ENCODE data around the gene PROS1.

The PROS1 gene

GRCh38 chr3:93988283-93988682 lies 14.6 kb upstream of the PROS1 start:
- Histone ChIP-seq H3K9me3 (replicated peaks; ENCODE audit: insufficient read depth, low read length) (no peaks in the 10 kb centered on the region), H4K20me1 (ENCODE audit: insufficient read depth, low read length) (no peaks in the 10 kb centered on the region), H3K9ac (ENCODE audit: low read length) (no peak overlapping the region), H3F3A (ENCODE audit: insufficient read depth, low read length) (no peaks in the 10 kb centered on the region), H3K4me3 (ENCODE audit: low read length) (no peak overlapping the region), H3K9me2 (replicated peaks; ENCODE audit: insufficient read depth, low read length) (no peaks in the 10 kb centered on the region), H2AFZ (ENCODE audit: low read length) (no peak overlapping the region), H3K27me3 (replicated peaks; ENCODE audit: insufficient read depth, low read length) (no peaks in the 10 kb centered on the region), H3K27ac (ENCODE audit: low read length) (no peak overlapping the region), H3K36me3 (replicated peaks; ENCODE audit: insufficient read depth, low read length) (no peaks in the 10 kb centered on the region), H3K4me2 (ENCODE audit: low read depth, low read length) (no peak overlapping the region), H3K79me2 (ENCODE audit: low read length) (no peaks in the 10 kb centered on the region), H3K4me1 (ENCODE audit: low read length) (no peaks in the 10 kb centered on the region)
- DNase-seq = no peak
- TF ChIP-seq, protein P1, sequence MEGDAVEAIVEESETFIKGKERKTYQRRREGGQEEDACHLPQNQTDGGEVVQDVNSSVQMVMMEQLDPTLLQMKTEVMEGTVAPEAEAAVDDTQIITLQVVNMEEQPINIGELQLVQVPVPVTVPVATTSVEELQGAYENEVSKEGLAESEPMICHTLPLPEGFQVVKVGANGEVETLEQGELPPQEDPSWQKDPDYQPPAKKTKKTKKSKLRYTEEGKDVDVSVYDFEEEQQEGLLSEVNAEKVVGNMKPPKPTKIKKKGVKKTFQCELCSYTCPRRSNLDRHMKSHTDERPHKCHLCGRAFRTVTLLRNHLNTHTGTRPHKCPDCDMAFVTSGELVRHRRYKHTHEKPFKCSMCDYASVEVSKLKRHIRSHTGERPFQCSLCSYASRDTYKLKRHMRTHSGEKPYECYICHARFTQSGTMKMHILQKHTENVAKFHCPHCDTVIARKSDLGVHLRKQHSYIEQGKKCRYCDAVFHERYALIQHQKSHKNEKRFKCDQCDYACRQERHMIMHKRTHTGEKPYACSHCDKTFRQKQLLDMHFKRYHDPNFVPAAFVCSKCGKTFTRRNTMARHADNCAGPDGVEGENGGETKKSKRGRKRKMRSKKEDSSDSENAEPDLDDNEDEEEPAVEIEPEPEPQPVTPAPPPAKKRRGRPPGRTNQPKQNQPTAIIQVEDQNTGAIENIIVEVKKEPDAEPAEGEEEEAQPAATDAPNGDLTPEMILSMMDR (IDR thresholded peaks at IDR 0.05; ENCODE audit: low read length) = no peak
- TF ChIP-seq EZH2 (optimal IDR thresholded peaks at IDR 0.05; ENCODE audit: low read depth, low read length) = no peak
- TF ChIP-seq EZH2phosphoT487 (IDR thresholded peaks at IDR 0.05; ENCODE audit: low read length) = no peak

GRCh38 chr3:93984618-93985017 lies 10.9 kb upstream of the PROS1 start:
- Histone ChIP-seq H2AFZ (ENCODE audit: low read length) (no peak overlapping the region), H3K36me3 (replicated peaks; ENCODE audit: insufficient read depth, low read length) (no peaks in the 10 kb centered on the region), H3K79me2 (ENCODE audit: low read length) (peaks cover 17% of the 10 kb centered on the region), H3K27ac (ENCODE audit: low read length) (no peak overlapping the region), H3K27me3 (replicated peaks; ENCODE audit: insufficient read depth, low read length) (no peaks in the 10 kb centered on the region), H3F3A (ENCODE audit: insufficient read depth, low read length) (0 out of 2 replicates have a peak, but pooled peaks cover 7% of the 10 kb centered on the region), H4K20me1 (ENCODE audit: insufficient read depth, low read length) (no peaks in the 10 kb centered on the region), H3K4me2 (ENCODE audit: low read depth, low read length) (no peak overlapping the region), H3K4me3 (ENCODE audit: low read length) (no peak overlapping the region), H3K9ac (ENCODE audit: low read length) (no peak overlapping the region), H3K4me1 (ENCODE audit: low read length) (peaks cover 5% of the 10 kb centered on the region; the same call in 1 of the 2 replicates), H3K9me2 (replicated peaks; ENCODE audit: insufficient read depth, low read length) (no peaks in the 10 kb centered on the region), H3K9me3 (replicated peaks; ENCODE audit: insufficient read depth, low read length) (no peaks in the 10 kb centered on the region)
- TF ChIP-seq, protein P1 (IDR thresholded peaks at IDR 0.05; ENCODE audit: low read length) = no peak
- no peak for TF ChIP-seq EZH2 (optimal IDR thresholded peaks at IDR 0.05; ENCODE audit: low read depth, low read length)
- TF ChIP-seq EZH2phosphoT487 (IDR thresholded peaks at IDR 0.05; ENCODE audit: low read length) = no peak
- DNase-seq = no peak

DNA sequence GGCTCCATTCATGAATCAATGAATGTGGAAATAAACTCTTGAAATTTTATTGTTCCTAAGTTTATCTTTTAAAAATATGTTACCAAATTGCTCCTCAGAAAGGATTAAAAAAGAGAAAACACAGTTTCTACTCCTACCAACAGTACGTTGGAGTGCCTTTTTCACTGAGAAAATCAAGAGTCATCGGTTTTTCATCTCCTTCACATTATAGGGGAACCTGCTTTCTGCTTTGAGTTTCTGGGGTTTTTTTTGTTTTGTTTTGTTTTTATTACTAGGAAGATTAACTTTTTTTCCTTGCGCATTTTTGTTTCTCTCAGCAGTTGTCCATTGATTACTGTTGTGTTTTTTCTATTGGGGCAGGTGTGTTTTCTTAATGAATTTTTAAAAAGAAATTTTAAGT lies 9.7 kb upstream of the PROS1 start:
- Histone ChIP-seq H3K27ac (ENCODE audit: low read length) (no peak overlapping the region), H3K27me3 (replicated peaks; ENCODE audit: insufficient read depth, low read length) (no peaks in the 10 kb centered on the region), H3K36me3 (replicated peaks; ENCODE audit: insufficient read depth, low read length) (no peaks in the 10 kb centered on the region), H4K20me1 (ENCODE audit: insufficient read depth, low read length) (no peaks in the 10 kb centered on the region), H3K9me2 (replicated peaks; ENCODE audit: insufficient read depth, low read length) (no peaks in the 10 kb centered on the region), H3K9ac (ENCODE audit: low read length) (no peak overlapping the region), H2AFZ (ENCODE audit: low read length) (no peak overlapping the region), H3K4me1 (ENCODE audit: low read length) (peaks cover 8% of the 10 kb centered on the region), H3K79me2 (ENCODE audit: low read length) (peaks cover 17% of the 10 kb centered on the region), H3K9me3 (replicated peaks; ENCODE audit: insufficient read depth, low read length) (no peaks in the 10 kb centered on the region), H3K4me3 (ENCODE audit: low read length) (no peak overlapping the region), H3K4me2 (ENCODE audit: low read depth, low read length) (no peak overlapping the region), H3F3A (ENCODE audit: insufficient read depth, low read length) (0 out of 2 replicates have a peak, but pooled peaks cover 7% of the 10 kb centered on the region)
- DNase-seq = no peak
- no peak for TF ChIP-seq EZH2 (optimal IDR thresholded peaks at IDR 0.05; ENCODE audit: low read depth, low read length)
- TF ChIP-seq, protein P1 (IDR thresholded peaks at IDR 0.05; ENCODE audit: low read length) = no peak
- no peak for TF ChIP-seq EZH2phosphoT487 (IDR thresholded peaks at IDR 0.05; ENCODE audit: low read length)
